SK-N-SH treated with all-trans-retinoic acid at 6 μM for 48 hours (cell line): Measurements from ENCODE around the gene MRPS2.
A peak's percentile ranks its signal among the peaks of the same experiment; 100 is the strongest.

Experiments used
- ATAC-seq: fragments of 200-7000 bp; cut with Tn5 transposase; 3 replicates; pipeline ENCODE4 v1.9.1; 2020; ENCODE audit warnings: mild to moderate bottlenecking, moderate library complexity
- ARNTL ChIP-seq: fragments of 450-650 bp; formaldehyde crosslinking; IDR thresholded peaks from 2 replicates; pipeline ENCODE4 v1.5.0; 2020; ENCODE audit warnings: low read depth, mild to moderate bottlenecking, moderate library complexity, borderline replicate concordance
- BACH2 ChIP-seq: fragments of 250-450 bp; sonication (Bioruptor Pico); IDR thresholded peaks from 2 replicates; pipeline ENCODE4 v1.9.0; 2021; ENCODE audit warnings: mild to moderate bottlenecking, borderline replicate concordance
- CSDC2 ChIP-seq: fragments of 250-450 bp; sonication (Bioruptor Pico); IDR thresholded peaks from 2 replicates; pipeline ENCODE4 v1.5.0; 2020; ENCODE audit warnings: mild to moderate bottlenecking, moderate library complexity
- GLIS3 ChIP-seq: fragments of 250-450 bp; sonication (Bioruptor Pico); IDR thresholded peaks from 2 replicates; pipeline ENCODE4 v1.5.0; 2020; ENCODE audit warnings: mild to moderate bottlenecking, moderate library complexity
- ISL1 ChIP-seq: fragments of 250-450 bp; sonication (Bioruptor Pico); IDR thresholded peaks from 2 replicates; pipeline ENCODE4 v2.1.2; 2022; ENCODE audit warnings: mild to moderate bottlenecking, moderate library complexity
- OSR1 ChIP-seq: fragments of 250-450 bp; sonication (Bioruptor Pico); IDR thresholded peaks from 2 replicates; pipeline ENCODE4 v1.8.0; 2022; ENCODE audit warnings: moderate library complexity, mild to moderate bottlenecking, inconsistent platforms
- PPARA ChIP-seq: fragments of 250-450 bp; sonication (Bioruptor Pico); IDR thresholded peaks from 2 replicates; pipeline ENCODE4 v1.5.0; 2020; ENCODE audit warnings: mild to moderate bottlenecking, borderline replicate concordance
- RARB ChIP-seq: fragments of 250-450 bp; sonication (Bioruptor Pico); IDR thresholded peaks from 2 replicates; pipeline ENCODE4 v1.8.0; 2021; ENCODE audit warnings: mild to moderate bottlenecking, moderate library complexity
- SNAI2 ChIP-seq: fragments of 250-450 bp; sonication (Bioruptor Pico); IDR thresholded peaks from 2 replicates; pipeline ENCODE4 v1.5.0; 2020; ENCODE audit warnings: mild to moderate bottlenecking, moderate library complexity
- TCF4 ChIP-seq: fragments of 250-450 bp; sonication (Bioruptor Pico); IDR thresholded peaks from 2 replicates; pipeline ENCODE4 v1.8.0; 2021; ENCODE audit warnings: mild to moderate bottlenecking, moderate library complexity, borderline replicate concordance
- TOX ChIP-seq: fragments of 250-450 bp; sonication (Bioruptor Pico); IDR thresholded peaks from 2 replicates; pipeline ENCODE4 v1.8.0; 2021; ENCODE audit warnings: mild to moderate bottlenecking, moderate library complexity, borderline replicate concordance
- ZC3H10 ChIP-seq: fragments of 250-450 bp; sonication (Bioruptor Pico); IDR thresholded peaks from 2 replicates; pipeline ENCODE4 v1.5.1; 2021; ENCODE audit warnings: mild to moderate bottlenecking, moderate library complexity
- ZFP3 ChIP-seq: fragments of 250-450 bp; sonication (Bioruptor Pico); IDR thresholded peaks from 2 replicates; pipeline ENCODE4 v1.5.0; 2020; ENCODE audit warnings: mild to moderate bottlenecking, moderate library complexity
- ZFP30 ChIP-seq: fragments of 450-650 bp; formaldehyde crosslinking; IDR thresholded peaks from 2 replicates; pipeline ENCODE4 v1.5.0; 2022; ENCODE audit warnings: mild to moderate bottlenecking, moderate library complexity
- ZNF565 ChIP-seq: fragments of 450-650 bp; formaldehyde crosslinking; conservative IDR thresholded peaks from 2 replicates; pipeline ENCODE4 v1.5.0; 2020; ENCODE audit warnings: low read depth, mild to moderate bottlenecking, moderate library complexity
- ZNF70 ChIP-seq: fragments of 450-650 bp; formaldehyde crosslinking; IDR thresholded peaks from 2 replicates; pipeline ENCODE4 v1.5.0; 2020; ENCODE audit warnings: mild to moderate bottlenecking, moderate library complexity
- ZNF8 ChIP-seq: fragments of 450-650 bp; formaldehyde crosslinking; IDR thresholded peaks from 2 replicates; pipeline ENCODE4 v1.5.0; 2020; ENCODE audit warnings: mild to moderate bottlenecking, moderate library complexity
- TF ChIP-seq, protein P1 (sequence below): fragments of 250-450 bp; sonication (Bioruptor Pico); IDR thresholded peaks from 2 replicates; pipeline ENCODE4 v1.8.0; 2021; ENCODE audit warnings: low read depth, mild to moderate bottlenecking, moderate library complexity, borderline replicate concordance
- TF ChIP-seq, protein P2 (sequence below): fragments of 250-450 bp; sonication (Bioruptor Pico); IDR thresholded peaks from 2 replicates; pipeline ENCODE4 v1.8.0; 2020; ENCODE audit warnings: mild to moderate bottlenecking, moderate library complexity, borderline replicate concordance
- TF ChIP-seq, protein P3 (sequence below): fragments of 250-450 bp; sonication (Bioruptor Pico); IDR thresholded peaks from 2 replicates; pipeline ENCODE4 v1.5.0; 2020; ENCODE audit warnings: mild to moderate bottlenecking, moderate library complexity

MRPS2 gene

DNA sequence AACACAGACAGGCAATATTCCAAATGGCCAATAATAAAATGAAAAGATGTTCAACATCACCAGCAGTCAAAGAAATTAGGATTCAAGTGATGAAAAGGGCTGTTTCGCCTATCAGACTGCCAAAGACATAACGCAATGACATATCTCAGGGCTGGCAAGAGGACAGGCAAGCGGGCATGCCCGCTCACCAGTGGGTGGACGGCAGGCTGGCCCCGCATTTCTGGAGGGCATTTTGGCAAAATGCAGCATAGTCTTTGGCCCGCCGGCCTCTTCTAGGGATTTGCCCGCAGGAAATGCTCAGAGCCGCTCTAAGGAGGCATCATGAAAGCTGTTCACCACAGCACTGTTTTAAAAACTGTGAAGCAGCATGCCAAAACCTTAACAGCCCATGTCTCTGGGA is 22.3 kb upstream of the MRPS2 start:
- ATAC-seq, result no peak

DNA sequence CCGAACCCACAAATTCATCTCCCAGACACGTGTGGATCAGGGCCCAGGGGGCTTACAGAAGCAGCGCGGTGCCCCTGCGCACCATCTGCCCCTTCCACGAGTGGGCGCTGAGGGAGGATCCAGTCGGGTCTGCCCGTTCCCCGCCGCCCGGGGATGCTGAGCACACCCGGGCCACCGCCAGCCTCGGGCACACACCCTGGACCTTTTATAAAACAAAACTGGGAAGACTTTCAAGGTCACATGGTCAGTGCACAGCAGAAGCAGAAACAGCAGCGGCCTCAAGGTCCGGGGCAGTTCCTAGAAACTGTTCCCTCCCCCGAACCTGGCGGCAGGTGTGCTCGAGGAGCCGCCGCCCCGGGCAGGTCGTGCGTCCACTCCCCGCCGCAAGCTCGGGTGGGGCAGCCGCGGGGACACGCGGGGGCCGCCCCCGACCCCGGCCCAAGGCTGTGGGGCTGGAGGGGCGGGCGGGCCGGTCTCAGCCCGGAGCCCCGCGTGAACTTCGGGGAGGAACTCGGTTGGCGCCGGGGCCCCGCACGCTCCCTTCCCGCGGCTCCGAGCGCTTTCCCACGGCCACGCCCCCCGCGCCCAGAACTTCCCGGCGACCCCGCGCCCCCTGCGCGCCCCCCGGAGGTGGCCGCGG is 21.5 kb upstream of the MRPS2 start:
- peak; percentile 67 for ATAC-seq
- TF ChIP-seq, protein P1, sequence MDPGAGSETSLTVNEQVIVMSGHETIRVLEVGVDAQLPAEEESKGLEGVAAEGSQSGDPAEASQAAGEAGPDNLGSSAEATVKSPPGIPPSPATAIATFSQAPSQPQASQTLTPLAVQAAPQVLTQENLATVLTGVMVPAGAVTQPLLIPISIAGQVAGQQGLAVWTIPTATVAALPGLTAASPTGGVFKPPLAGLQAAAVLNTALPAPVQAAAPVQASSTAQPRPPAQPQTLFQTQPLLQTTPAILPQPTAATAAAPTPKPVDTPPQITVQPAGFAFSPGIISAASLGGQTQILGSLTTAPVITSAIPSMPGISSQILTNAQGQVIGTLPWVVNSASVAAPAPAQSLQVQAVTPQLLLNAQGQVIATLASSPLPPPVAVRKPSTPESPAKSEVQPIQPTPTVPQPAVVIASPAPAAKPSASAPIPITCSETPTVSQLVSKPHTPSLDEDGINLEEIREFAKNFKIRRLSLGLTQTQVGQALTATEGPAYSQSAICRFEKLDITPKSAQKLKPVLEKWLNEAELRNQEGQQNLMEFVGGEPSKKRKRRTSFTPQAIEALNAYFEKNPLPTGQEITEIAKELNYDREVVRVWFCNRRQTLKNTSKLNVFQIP (CRISPR knock-in tag), result no peak
- TF ChIP-seq ZNF70 (CRISPR knock-in tag) (no peak; the same call in 1 of the 2 replicates), ZNF8 (CRISPR knock-in tag) (no peak), GLIS3 (CRISPR knock-in tag) (no peak), TCF4 (CRISPR knock-in tag) (no peak), BACH2 (CRISPR knock-in tag) (no peak)

More for the DNA sequence above, 22.3 kb upstream of the MRPS2 start:
- TF ChIP-seq ZFP30, result no peak
- TF ChIP-seq, protein P1 (CRISPR knock-in tag), result no peak
- TF ChIP-seq ISL1 (CRISPR knock-in tag), result no peak
- no peak for TF ChIP-seq GLIS3 (CRISPR knock-in tag)
- TF ChIP-seq ZC3H10, result no peak
- no peak for TF ChIP-seq OSR1
- no peak for TF ChIP-seq BACH2 (CRISPR knock-in tag)
- no peak for TF ChIP-seq ZNF565 (CRISPR knock-in tag)

DNA sequence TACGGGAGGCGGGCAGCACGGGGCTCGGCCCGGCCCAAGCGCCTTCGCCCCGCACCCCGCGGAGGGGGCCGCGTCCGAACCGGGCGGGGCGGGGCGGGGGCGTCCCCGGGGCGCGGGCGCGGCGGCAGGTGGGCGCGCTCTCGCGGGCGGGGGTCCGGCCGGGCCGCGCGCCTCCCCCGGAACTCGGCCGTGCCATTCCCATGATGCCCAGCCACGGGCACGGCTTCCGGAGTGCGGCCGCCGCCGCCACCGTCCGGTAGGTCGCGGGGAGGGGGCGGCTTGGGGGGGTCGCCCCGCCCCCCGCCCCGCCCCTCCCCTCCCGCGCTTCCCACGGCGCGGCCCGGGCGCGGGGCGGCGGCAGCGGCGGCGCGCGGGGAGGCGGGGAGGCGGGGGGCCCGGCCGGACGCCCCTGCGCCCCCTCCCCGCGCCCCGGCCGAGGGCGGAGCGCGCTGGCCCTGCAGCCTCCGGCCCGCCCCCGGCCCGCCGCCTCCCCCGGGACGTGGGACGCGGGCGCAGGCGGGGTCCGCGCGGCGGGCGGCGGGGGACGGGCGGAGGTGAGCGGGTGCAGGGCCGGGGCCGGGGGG is 20.9 kb upstream of the MRPS2 start, which contains the start of gene PPP1R26:
Gene PPP1R26 (plus strand): TSS at position 314 of the 584 bp plus-strand sequence. CDS start 4,729 bp downstream, outside the sequence.
- no peak for ATAC-seq
- no peak for TF ChIP-seq PPARA
- TF ChIP-seq, protein P2, sequence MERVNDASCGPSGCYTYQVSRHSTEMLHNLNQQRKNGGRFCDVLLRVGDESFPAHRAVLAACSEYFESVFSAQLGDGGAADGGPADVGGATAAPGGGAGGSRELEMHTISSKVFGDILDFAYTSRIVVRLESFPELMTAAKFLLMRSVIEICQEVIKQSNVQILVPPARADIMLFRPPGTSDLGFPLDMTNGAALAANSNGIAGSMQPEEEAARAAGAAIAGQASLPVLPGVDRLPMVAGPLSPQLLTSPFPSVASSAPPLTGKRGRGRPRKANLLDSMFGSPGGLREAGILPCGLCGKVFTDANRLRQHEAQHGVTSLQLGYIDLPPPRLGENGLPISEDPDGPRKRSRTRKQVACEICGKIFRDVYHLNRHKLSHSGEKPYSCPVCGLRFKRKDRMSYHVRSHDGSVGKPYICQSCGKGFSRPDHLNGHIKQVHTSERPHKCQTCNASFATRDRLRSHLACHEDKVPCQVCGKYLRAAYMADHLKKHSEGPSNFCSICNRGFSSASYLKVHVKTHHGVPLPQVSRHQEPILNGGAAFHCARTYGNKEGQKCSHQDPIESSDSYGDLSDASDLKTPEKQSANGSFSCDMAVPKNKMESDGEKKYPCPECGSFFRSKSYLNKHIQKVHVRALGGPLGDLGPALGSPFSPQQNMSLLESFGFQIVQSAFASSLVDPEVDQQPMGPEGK (CRISPR knock-in tag), result no peak
- TF ChIP-seq OSR1, result no peak
- no peak for TF ChIP-seq ZC3H10
- no peak for TF ChIP-seq RARB (CRISPR knock-in tag)

DNA sequence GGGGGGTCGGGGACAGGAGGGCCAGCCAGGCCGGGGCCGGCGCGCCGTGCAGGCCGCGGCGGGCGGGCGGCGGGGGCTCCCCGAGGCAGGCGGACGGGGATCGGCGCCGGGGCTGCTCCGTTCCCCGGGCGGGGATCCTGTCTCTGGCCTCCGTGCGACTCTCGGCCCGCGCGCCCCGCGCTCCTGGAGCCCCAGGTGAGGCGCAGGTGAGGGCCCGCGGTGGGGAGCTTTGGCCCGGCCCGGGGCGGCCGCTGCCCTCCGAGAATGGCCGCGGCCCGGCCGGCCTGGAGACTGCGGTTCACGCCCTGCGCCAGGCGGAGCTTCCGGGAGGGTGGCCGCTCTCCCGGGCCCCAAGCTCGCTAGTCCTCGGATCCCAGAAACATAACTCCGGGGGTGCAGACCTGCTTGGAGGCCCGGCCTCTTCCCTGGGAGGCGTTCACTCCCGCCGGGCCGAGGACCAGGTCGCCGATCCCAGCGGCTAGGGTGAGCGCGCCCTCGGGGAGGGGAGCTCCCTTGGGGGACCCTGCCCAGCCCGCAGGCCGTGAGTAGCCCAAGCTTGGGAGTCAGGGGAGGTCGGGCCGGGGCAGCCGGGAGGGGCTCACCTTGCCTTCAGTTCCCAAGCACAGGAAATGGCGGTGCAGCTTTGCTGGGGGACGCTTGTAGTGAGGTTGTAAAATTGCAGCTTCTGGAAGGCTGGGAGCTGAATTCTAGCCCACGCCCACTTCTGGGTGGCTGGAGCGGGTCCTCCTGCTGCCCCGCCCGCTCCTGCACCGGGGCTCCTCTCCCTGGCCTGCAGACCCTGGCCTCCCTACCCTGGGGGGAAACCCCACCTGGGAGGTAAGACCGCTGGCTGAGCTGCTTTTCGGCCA is 20.2 kb upstream of the MRPS2 start:
- ATAC-seq, result peak; percentile 86
- no peak for TF ChIP-seq TOX (CRISPR knock-in tag)
- no peak for TF ChIP-seq GLIS3 (CRISPR knock-in tag)
- no peak for TF ChIP-seq RARB (CRISPR knock-in tag)
- TF ChIP-seq, protein P2 (CRISPR knock-in tag), result no peak
- TF ChIP-seq SNAI2, result no peak
- TF ChIP-seq ISL1 (CRISPR knock-in tag), result no peak
- no peak for TF ChIP-seq ZNF70 (CRISPR knock-in tag)
- no peak for TF ChIP-seq ARNTL (CRISPR knock-in tag)
- no peak for TF ChIP-seq BACH2 (CRISPR knock-in tag)
- TF ChIP-seq ZFP3, result no peak
- TF ChIP-seq, protein P3, sequence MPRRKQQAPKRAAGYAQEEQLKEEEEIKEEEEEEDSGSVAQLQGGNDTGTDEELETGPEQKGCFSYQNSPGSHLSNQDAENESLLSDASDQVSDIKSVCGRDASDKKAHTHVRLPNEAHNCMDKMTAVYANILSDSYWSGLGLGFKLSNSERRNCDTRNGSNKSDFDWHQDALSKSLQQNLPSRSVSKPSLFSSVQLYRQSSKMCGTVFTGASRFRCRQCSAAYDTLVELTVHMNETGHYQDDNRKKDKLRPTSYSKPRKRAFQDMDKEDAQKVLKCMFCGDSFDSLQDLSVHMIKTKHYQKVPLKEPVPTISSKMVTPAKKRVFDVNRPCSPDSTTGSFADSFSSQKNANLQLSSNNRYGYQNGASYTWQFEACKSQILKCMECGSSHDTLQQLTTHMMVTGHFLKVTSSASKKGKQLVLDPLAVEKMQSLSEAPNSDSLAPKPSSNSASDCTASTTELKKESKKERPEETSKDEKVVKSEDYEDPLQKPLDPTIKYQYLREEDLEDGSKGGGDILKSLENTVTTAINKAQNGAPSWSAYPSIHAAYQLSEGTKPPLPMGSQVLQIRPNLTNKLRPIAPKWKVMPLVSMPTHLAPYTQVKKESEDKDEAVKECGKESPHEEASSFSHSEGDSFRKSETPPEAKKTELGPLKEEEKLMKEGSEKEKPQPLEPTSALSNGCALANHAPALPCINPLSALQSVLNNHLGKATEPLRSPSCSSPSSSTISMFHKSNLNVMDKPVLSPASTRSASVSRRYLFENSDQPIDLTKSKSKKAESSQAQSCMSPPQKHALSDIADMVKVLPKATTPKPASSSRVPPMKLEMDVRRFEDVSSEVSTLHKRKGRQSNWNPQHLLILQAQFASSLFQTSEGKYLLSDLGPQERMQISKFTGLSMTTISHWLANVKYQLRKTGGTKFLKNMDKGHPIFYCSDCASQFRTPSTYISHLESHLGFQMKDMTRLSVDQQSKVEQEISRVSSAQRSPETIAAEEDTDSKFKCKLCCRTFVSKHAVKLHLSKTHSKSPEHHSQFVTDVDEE (CRISPR knock-in tag), result no peak
- TF ChIP-seq ZFP30, result no peak
- TF ChIP-seq OSR1, result no peak
- TF ChIP-seq PPARA, result no peak
- TF ChIP-seq CSDC2 (CRISPR knock-in tag), result no peak
